Transverse colon (tissue), 3 donors: ENCODE results near the gene DRGX.

Experiments used
- CTCF ChIP-seq, 5 experiments: fragments of 200-600 bp in 3 of 5; fragments of 450-650 bp in 2 of 5; sonication (generic) in 3 of 5; IDR thresholded peaks; 1 replicate in 2 of 5; 2 replicates in 3 of 5; pipeline ENCODE4 v1.5.1; 2016 to 2017; ENCODE audit warnings: antibody characterized with exemption in 5 of 5, inconsistent platforms in 3 of 5, mild to moderate bottlenecking in 2 of 5, moderate library complexity in 1 of 5
- EP300 ChIP-seq: sonication (generic); formaldehyde crosslinking; IDR thresholded peaks from one replicate; pipeline ENCODE4 v1.6.1; 2017; ENCODE audit warnings: antibody characterized with exemption, low read depth

- TF ChIP-seq EP300 (no peak), CTCF (IDR thresholded peaks at IDR 0.05) (no peak)
These were observed 76.7 kb downstream of the DRGX start for GRCh38 chr10:49319206-49319605.
